ENCODE measurements around the gene RAB6B.

The RAB6B gene

GRCh38 chr3:133930341-133930933 lies 34.8 kb upstream of the RAB6B start:
- peak; percentile 35 for DNase-seq

GRCh38 chr3:133928903-133929607 lies 33.4 kb upstream of the RAB6B start:
- no peak for DNase-seq

- DNase-seq, result no peak
Measured at GRCh38 chr3:133928136-133928893, 32.6 kb upstream of the RAB6B start.

- no peak for DNase-seq
Measured at GRCh38 chr3:133927540-133928066, 31.9 kb upstream of the RAB6B start.

GRCh38 chr3:133926736-133927539 lies 31.3 kb upstream of the RAB6B start:
- DNase-seq, result no peak

- DNase-seq, result no peak
Measured at GRCh38 chr3:133925960-133926735, 30.5 kb upstream of the RAB6B start.

- DNase-seq, result no peak
Measured at GRCh38 chr3:133924041-133924440, 28.4 kb upstream of the RAB6B start.

GRCh38 chr3:133921592-133921991 lies 25.9 kb upstream of the RAB6B start:
- DNase-seq, result no peak

GRCh38 chr3:133917144-133917543 lies 21.5 kb upstream of the RAB6B start:
- DNase-seq, result no peak

- DNase-seq, result no peak
Measured at GRCh38 chr3:133915685-133916658, 20.3 kb upstream of the RAB6B start.

- no peak for DNase-seq
Measured at GRCh38 chr3:133914839-133915600, 19.3 kb upstream of the RAB6B start.

GRCh38 chr3:133910422-133910821 lies 14.7 kb upstream of the RAB6B start:
- no peak for DNase-seq

- no peak for DNase-seq
Measured at GRCh38 chr3:133905376-133905775, 9.7 kb upstream of the RAB6B start.

GRCh38 chr3:133901847-133902246 lies 6.2 kb upstream of the RAB6B start:
- no peak for DNase-seq

- DNase-seq, result no peak
Measured at GRCh38 chr3:133901083-133901482, 5.4 kb upstream of the RAB6B start.

GRCh38 chr3:133899311-133899710 lies 3.6 kb upstream of the RAB6B start:
- DNase-seq, result no peak

- no peak for DNase-seq
Measured at GRCh38 chr3:133897547-133897946, 1.9 kb upstream of the RAB6B start.

GRCh38 chr3:133896002-133896761 lies 500 bp upstream of the RAB6B start:
- no peak for DNase-seq
